MM.1S (cell line): Measurements from ENCODE around the gene C17orf107.

Experiments
- EZH2 ChIP-seq: fragments of 300-600 bp; sonication (generic); optimal IDR thresholded peaks from 2 replicates; pipeline ENCODE3; 2017; ENCODE audit warnings: low read depth, mild to moderate bottlenecking, antibody characterized with exemption, low read length, mixed read lengths
- TF ChIP-seq, protein P1 (sequence below): fragments of 300-600 bp; sonication (generic); IDR thresholded peaks from 2 replicates; pipeline ENCODE4 v1.5.1; 2016; ENCODE audit warnings: antibody characterized with exemption, low read length, mixed read lengths

GRCh38 chr17:4947411-4948165 lies 48.3 kb downstream of the C17orf107 start:
- TF ChIP-seq, protein P1, sequence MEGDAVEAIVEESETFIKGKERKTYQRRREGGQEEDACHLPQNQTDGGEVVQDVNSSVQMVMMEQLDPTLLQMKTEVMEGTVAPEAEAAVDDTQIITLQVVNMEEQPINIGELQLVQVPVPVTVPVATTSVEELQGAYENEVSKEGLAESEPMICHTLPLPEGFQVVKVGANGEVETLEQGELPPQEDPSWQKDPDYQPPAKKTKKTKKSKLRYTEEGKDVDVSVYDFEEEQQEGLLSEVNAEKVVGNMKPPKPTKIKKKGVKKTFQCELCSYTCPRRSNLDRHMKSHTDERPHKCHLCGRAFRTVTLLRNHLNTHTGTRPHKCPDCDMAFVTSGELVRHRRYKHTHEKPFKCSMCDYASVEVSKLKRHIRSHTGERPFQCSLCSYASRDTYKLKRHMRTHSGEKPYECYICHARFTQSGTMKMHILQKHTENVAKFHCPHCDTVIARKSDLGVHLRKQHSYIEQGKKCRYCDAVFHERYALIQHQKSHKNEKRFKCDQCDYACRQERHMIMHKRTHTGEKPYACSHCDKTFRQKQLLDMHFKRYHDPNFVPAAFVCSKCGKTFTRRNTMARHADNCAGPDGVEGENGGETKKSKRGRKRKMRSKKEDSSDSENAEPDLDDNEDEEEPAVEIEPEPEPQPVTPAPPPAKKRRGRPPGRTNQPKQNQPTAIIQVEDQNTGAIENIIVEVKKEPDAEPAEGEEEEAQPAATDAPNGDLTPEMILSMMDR, result no peak
- no peak for TF ChIP-seq EZH2
